ENCODE results near the gene RARRES2.

RARRES2 gene

DNA sequence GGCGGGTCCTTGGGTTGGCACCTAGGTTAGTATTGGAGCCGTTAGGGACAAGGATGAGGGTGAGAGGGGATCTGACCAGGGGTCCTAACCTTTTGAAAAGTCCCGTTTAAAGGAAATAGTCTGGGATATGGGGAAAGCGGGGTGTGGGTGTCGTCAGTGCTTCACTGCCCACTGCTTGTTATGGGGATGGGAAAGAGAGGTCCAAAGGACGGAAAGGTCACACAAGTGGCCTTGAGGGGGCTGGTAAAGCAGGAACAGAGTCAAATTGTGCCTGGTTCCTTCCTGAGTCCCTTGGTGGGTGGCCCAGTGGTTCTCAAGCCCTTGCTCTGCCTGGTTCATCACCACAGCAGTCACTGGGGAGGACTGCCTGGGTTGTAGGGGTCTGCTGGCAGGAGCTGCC, 35.1 kb upstream of the RARRES2 start:
- peak; percentile 45 for DNase-seq

DNA sequence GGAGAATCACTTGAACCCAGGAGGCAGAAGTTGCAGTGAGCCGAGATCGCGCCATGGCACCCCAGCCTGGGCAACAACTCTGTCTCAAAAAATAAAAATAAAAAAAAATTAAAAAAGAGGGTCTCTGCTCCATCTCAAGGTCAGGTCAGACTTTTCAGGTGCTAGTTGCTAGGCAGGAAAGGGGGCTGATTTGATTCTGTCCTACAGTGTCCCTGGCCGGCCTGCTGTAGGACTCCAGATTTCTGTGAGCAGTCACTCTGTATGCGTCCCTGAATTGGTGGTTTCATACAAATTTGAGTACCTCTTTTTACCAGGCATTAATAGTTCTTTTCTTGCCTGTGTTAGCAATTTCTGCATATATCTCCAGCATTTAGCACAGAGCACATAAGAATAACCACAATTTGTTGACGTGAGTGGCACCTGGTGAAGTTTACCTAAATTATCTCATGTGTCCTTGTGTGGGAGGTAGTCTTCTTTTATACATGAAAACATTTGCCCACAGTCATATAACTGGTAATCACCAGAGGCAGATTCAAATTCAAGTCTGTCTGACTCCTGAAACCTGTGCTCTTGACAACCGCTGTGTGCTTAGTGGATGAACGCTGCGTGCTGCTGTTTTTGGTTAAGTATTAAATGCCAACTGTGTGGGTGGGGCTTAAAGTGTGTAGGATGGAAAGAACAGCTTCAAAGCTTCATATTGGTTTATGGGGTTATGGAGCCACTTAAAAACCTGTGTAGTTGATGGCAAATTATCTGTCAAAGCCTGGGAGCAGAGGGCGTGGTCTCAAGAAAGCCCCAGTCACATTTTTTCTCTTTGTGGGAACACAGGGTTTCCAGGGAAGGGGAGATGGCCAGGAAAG, 34.5 kb upstream of the RARRES2 start:
- DNase-seq = peak; percentile 73

DNA sequence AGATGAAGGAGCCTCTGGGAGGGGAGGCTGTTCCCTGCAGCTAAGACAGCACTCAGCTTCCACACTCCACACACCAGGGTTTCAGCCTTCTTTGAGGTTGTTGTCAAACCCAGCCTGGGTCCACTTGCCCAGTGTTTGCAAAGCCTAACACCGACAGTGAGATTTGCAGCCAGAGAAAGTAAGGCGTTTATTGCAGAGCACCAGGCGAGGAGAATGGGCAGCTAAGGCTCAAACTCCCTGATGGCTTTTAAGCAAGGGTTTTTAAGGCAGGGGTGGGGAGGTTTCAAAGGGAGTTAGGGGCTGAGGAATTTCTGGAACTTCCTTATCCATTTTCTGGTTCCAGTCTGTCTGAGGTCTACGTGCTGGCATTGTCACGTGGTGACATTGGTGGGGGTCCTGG, 33.0 kb upstream of the RARRES2 start:
- peak; percentile 50 for DNase-seq

DNA sequence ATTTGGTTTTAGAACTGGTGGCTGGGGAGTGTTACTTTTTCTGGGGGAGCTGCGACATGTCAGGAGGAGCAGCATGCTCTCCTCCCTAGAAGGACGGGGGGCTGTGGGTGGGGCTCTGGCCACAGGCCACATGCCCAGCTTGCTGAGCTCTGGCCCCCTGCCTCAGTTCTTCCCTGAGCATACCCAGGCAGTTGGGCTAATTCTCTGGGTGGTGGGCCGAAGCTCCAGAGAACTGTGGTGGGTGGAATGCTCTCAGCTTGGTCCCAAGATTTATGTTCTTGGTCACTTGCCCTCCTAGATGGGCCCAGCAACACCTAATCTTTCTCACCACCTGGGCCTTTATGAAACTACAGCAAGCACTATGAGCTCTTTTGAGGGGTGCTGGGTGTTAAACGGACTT, 32.6 kb upstream of the RARRES2 start:
- peak; percentile 34 for DNase-seq

DNA sequence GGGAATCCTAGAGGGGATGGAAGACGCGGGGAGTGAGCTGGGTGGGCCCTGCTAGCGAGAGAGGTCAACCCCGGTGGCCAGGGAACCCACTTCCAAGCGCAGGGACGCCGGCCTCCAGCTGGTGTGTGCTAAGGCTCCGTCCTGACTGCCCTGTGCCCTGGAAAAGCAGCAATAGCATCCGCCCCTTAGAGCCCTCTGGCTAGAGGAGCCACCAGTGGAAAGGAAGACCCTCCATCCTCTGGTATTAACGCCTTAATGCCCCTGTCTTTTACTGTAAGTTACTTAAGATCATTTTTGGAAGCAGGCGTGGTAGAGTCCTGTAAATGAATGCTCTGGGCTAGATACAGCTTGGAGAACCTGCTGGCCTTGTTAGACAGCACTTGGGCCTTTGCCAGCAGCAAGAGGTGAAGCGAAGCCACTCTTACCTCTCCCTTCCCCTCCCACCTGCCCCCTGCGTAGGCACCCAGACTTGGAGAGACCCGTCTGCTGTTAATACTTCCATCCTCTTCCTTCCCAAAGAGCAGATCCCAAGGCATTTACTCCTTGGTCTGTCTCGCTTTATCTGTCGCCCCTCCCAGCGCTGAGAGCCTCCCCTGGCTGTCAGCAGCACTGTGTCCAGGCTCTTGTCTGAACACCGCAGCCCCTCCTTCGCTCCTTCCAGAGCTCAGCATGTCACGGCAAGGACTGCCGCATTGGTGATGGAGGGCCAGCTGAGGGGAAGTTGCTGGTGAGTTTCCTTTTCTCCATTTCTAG, 31.8 kb upstream of the RARRES2 start:
- peak; percentile 58 for DNase-seq

DNA sequence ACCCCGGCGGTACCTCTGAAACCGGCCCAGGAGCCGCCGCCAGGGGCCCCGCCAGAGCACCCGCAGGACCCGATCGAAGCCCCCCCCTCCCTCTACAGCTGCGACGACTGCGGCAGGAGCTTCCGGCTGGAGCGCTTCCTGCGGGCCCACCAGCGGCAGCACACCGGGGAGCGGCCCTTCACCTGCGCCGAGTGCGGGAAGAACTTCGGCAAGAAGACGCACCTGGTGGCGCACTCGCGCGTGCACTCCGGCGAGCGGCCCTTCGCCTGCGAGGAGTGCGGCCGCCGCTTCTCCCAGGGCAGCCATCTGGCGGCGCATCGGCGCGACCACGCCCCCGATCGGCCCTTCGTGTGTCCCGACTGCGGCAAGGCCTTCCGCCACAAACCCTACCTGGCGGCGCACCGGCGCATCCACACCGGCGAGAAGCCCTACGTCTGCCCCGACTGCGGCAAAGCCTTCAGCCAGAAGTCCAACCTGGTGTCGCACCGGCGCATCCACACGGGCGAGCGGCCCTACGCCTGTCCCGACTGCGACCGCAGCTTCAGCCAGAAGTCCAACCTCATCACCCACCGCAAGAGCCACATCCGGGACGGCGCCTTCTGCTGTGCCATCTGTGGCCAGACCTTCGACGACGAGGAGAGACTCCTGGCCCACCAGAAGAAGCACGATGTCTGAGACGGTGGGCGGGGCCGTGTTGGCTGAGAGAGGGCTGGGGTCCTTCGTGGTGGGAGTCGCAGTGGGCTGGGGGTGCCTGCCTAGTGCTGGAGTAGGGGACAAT, 31.0 kb upstream of the RARRES2 start:
- DNase-seq = no peak

DNA sequence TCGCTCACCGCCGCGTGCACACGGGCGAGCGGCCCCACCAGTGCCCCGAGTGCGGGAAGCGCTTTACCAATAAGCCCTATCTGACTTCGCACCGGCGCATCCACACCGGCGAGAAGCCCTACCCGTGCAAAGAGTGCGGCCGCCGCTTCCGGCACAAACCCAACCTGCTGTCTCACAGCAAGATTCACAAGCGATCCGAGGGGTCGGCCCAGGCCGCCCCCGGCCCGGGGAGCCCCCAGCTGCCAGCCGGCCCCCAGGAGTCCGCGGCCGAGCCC, 30.5 kb upstream of the RARRES2 start:
- DNase-seq = peak; percentile 39

DNA sequence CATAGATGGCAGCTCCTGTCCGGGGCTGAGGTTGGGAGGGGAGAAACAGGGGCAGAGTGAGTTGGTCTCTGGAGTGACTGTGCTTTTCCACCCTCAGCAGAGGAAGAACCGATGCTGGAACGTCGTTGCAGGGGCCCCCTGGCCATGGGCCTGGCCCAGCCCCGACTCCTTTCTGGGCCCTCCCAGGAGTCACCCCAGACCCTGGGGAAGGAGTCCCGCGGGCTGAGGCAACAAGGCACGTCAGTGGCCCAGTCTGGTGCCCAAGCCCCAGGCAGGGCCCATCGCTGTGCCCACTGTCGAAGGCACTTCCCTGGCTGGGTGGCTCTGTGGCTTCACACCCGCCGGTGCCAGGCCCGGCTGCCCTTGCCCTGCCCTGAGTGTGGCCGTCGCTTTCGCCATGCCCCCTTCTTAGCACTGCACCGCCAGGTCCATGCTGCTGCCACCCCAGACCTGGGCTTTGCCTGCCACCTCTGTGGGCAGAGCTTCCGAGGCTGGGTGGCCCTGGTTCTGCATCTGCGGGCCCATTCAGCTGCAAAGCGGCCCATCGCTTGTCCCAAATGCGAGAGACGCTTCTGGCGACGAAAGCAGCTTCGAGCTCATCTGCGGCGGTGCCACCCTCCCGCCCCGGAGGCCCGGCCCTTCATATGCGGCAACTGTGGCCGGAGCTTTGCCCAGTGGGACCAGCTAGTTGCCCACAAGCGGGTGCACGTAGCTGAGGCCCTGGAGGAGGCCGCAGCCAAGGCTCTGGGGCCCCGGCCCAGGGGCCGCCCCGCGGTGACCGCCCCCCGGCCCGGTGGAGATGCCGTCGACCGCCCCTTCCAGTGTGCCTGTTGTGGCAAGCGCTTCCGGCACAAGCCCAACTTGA, 29.9 kb upstream of the RARRES2 start:
- peak; percentile 59 for DNase-seq

DNA sequence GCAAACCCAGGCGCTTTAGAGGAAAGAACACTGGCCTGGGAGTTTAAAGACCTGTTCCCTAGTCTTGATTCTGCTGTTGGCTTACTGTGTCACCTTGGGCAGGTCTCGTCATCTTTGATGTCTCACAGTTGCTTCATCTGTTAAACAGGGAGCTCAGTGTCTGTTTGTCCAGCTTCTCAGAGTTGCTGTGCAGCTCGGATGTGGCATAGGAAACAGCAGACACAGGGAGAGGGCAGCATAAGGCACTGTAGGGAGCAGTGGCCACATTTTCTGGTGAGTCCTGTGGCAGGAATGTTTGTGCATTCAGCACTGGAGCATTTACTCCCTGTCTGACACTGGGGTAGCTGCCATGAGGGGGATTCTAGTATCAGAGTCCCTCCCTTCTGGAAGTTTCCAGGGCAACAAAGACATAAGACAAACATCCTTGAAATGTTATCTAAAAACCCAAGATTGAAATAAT, 29.2 kb upstream of the RARRES2 start:
- DNase-seq = peak; percentile 49

DNA sequence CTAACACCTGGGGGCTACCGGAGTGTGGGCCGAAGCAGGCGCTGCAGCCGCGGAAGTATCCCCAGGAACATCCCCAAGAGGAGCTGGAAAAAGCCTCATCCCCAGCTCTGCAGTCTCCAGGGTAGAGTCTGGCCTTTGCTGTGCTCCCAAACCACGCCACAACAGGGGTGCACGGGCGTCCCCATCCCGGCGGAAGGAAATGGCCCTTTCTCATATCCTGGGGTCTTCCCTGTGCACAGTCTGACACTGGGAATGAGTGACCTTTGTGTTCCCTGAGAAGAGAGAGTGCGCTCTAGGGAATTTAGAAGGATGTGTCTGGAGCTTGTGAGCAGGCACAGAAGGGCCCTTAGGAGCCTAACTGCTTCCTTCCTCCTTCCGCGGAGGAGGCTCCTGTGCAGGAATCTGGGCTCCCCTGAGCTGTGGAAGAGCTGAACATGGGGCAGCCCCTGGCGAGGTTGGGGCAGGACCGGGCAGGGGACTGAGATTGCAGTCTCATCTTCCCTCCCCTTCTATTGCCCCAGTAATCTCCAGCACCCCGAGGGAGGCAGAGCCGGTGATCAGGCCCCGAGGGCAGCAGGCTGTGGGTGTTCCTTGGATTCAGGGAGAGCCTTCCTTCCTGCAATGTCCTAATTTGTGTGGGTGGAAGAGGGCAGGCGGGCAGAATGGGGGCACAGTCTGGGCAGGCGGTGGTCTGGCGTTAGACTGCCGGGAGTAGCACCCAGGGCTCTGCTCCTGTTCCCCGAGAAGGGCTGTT, 28.5 kb upstream of the RARRES2 start:
- no peak for DNase-seq

DNA sequence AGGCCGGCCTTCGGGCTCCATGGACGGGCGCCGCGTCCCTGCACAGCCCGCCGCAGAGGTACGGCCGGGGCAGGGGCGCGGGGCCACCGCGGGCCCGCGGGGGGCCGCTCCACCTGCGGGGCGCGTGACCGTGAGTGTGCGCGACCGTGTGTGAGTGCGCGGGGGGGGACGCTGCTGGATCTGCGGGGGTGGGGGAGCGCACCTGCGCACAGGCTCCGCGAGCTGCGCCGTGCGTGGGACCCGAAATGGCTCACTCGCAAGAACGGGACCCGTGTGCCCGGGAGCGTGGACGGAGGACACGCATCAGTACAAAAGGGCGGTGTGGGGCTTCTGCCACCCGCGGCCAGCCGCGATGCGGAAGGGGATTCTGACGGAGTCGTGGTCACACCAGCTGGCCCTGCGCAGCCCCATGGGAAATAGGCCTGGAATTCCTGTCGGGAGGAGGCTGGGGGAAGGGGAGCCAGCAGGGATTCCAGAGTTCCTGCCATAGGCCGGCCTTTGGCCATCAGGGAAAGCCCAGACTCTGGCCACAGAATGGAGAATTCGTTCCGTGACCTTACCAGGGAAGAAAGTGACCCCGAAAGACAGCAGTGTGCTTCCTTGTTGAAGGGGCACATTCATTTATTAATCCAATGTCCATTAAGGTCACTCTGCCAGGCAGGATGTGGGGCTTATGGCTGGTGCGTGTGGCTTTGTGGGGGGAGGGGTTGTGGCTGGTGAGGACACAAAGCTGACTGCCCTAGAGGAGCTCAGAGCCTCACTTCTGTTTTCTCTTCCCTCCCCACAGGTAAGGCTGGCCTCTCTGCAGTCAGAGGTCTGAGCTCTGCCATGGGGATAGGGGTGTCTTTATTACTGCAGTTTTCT, 27.7 kb upstream of the RARRES2 start:
- DNase-seq = peak; percentile 86

DNA sequence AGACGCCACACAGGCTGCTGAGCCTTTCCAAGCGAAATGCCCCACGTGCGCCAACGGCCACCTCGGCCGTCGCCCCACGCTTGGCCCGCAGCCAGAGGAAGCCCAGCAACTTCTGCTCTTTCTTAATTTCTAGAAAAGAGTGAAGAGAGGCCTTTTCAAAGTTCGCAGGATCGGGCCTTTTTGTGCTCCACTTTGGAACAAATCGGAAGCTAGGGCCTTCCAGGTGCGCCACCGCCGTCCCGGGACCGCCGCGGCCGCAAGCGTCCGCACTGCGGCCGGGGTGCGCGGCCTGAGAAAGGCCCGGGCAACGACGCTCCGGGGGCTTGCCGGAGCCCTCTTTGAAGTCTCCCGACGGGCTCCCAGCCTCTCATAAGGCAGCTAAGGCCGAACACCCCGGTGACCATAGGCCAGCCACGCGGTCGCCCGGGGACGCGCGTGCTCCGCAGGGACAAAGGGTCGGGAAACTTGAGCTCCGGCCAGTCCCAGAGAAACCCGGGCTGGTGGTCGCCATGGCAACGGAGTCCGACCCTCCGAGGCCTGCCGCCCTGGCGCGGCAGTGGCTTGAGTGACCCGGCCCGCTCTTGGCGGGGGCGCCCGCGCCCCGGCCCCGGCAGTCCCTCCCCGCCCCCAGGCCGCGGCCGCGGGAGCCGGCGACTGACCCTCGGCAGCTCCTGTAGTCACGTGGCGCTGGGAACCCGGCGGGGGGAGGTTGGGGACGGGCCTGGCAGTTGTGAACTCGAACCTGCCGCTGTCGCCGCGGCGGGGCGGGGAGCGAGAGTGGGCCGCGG, 26.9 kb upstream of the RARRES2 start, which contains the start of gene REPIN1:
TSS of gene REPIN1 (plus strand) at position 727 of the 788 bp plus-strand sequence. CDS start 890 bp downstream, outside the sequence.
- DNase-seq = peak; percentile 91

DNA sequence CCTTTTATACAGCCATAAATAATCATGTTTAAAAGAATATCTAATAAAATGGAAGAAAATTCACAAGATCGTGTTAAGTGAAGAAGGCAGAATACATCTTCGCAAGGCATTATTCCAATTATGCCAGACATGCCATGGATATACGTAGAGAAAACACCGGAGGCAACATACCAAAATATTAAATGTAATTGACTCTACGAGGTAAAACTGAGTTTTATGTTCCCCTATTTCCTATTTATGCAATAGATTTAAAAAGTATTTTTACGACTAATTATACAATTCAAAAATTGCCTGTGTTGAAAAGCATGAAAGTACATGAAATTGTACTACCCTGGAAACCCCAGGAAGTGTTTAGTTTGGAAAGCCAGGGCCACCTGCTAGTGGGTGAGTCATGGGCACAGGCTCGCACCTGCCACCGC, 26.3 kb upstream of the RARRES2 start:
- no peak for DNase-seq

DNA sequence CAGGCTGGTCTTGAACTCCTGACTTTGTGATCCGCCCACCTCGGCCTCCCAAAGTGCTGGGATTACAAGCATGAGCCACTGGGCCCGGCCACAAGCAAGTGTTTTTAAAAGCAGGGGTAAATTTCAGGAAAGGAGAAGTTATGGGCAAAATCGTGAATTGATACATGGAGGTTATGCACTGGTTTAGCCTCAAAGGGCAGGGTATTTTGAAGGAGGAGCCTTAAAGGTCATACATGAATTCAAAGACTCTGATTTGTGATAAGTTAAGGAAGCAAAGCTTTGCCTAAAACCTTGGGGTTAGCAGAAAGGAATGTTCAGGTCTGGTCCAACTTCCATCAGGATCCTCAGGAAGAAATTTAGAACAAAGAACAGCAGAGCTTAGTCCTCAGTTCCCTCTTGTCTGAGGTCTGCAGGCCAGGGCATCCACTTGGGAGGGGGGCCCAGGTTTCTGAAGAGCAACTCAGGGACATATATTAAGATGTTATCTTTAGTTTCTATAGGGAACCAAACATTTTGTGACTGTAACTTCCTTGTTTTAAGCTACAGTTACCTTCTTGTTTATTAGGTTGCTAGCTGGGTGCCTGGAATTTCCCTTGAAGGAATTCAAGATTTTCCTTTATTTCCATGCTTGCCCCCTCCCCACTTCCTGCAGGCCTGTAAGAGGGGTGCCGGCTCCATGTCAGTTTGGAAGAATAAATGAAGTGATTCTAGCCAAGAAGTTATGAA, 24.4 kb upstream of the RARRES2 start:
- no peak for DNase-seq

DNA sequence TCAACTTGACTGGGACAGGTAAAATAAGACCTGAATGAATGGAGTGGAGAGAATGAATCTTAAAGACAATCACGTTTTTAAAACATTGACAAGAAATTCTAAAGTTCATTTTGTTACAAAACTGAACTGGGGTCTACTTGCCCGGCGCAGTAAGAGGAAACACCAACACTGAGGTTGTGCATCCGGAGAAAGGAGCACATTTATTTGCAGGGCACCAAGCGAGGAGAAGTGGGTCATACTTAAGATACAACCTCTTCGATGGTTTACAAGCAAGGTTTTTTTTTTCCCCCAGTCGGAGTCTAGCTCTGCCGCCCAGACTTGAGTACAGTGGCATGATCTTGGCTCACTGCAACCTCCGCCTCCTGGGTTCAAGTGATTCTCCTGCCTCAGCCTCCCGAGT, 23.8 kb upstream of the RARRES2 start:
- DNase-seq = peak; percentile 31

DNA sequence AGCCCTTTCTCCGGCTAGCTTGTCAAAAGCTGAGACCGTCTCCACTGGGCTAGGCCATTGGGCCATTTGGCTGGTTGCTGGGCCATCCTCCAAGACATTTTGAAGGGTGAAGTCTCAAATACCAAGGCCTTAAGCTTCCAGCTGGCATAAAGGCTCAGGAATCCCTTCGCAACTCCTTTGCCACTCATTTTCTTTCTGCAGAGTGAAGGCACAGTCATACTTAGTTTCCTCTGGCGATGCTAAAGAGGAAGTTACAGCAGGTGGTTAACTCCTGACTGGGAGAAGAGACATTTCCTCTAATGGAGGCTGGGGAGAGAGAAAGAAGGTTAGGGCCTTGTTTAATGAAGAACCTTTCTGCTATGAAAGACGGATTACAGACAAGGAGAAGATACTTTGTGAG, 22.4 kb upstream of the RARRES2 start:
- DNase-seq = no peak

DNA sequence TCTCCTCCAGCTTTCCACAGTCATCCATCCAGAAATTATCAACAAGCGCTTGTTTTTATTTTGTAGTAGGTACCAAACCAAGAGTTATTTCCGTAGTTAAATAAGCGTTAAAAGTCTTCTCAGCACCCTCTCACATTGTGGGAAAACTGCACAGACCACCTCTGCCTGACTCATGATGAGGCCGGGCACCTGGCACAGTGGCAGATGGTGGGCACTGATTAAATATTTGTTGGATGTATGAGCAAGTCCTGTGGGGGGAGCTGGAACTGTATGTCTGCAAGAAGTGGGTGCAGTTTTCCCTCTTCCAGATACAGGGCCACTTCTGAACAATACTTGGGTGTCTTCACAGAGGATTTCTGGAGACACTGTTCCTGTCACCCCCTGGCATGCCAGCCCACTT, 21.9 kb upstream of the RARRES2 start:
- no peak for DNase-seq

DNA sequence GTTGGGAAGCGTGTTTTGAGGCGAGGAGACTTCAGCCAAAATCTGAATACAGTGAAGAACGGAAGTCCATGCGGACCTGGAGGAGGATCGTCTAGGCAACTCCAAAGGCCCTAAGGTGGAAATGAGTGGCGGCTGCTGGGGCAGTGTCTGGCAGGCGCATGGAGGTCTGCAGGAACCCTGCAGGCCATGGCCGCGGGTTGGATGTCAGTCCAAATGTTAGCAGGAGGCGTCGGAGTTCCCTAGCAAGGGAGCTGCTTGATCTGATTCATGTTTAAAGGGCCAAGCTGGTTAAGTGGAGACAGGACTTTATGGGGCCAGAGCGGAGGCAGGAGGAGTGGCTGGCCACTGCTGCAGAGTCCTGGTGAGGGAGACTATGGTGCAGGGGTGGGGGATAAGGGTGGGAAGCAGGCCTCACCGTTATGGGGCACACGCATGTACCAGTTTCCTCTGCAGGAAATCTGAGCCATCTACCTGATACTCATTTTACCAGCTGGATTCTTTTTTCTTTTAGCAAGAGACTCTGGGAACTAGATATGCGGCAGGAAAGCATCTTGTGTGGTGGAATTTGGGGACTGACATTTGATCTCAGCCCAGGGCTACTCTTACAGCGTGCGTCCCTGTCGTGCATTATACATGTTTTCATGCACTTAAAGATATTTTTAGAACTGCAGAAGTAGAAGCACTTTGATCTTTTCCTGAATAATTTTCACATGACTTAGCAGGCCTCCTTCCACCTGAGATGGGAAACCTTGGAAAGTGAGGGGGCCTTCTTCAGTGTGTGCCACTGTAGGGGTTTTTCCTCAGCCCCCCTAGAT, 20.6 kb upstream of the RARRES2 start:
- no peak for DNase-seq
